ENCODE measurements around the gene DYRK1A. TPM values are rescaled to one million over a fixed set of nuclear protein-coding genes. Genes with fewer than 3 reads are reported as not detected.
A peak's percentile ranks its signal among the peaks of the same experiment; 100 is the strongest.

The DYRK1A gene
- total and polyA plus RNA-seq, 2 of the 13 experiments (the other 11 are each of a cell fraction or from before 2014, with no cell fraction given), result 24.6 to 34.2 TPM

DNA sequence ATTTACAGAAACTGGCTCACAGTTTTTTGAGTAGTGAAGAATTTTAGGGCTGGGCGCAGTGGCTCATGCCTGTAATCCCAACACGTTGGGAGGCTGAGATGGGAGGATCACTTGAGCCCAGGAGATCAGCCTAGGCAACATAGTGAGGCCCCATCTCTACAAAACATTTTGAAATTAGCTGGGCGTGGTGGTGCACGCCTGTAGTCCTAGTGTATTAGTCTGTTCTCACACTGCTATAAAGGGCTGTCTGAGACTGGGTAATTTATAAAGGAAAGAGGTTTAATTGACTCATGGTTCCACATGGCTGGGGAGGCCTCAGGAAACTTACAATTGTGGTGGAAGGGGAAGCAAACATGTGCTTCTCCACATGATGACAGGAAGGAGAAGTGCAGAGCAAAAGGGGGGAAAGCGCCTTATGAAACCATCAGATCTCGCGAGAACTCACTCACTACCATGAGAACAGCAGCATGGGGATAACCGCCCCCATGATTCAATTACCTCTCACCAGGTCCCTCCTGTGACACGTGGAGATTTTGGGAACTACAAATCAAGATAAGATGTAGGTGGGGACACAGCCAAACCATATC lies 24.4 kb upstream of the DYRK1A start:
- Histone ChIP-seq H3K4me2 (ENCODE audit: low read depth, low read length) (no peak overlapping the region), H3K4me1 (ENCODE audit: insufficient read depth, low read length) (peaks cover 16% of the 10 kb centered on the region), H3K79me2 (ENCODE audit: insufficient read depth, low read length) (no peaks in the 10 kb centered on the region), H3K27me3 (ENCODE audit: control insufficient read depth in 1 of 2, insufficient read depth in 2 of 2, low read length in 2 of 2) (no peaks in the 10 kb centered on the region; a peak in 1 of 5 replicates), H4K20me1 (ENCODE audit: insufficient read depth, low read length) (no peaks in the 10 kb centered on the region), H3K27ac (ENCODE audit: extremely low read length, insufficient read depth, low read length) (no peak overlapping the region), H3K9ac (ENCODE audit: insufficient read depth, low read depth, low read length) (no peak overlapping the region), H3K36me3 (replicated peaks in 1 of 2; ENCODE audit: control insufficient read depth in 1 of 2, insufficient read depth in 2 of 2, low read length in 2 of 2) (no peaks in the 10 kb centered on the region), H3K9me3 (ENCODE audit: low read length) (no peaks in the 10 kb centered on the region), H2AFZ (ENCODE audit: low read length) (no peak overlapping the region), H3K4me3 (replicated peaks in 1 of 3; ENCODE audit: insufficient read depth in 1 of 3, low read depth in 2 of 3, low read length in 3 of 3) (no peak overlapping the region)
- no TSS peak for BruUV-seq (replicated peaks)
- intact Hi-C loops (cut with micrococcal nuclease; ENCODE audit: unreplicated experiment) (no loop called here), in situ Hi-C loops (cut with HindIII; ENCODE audit: extremely low pct_ligation_motif_present, low pct_unique_long_range_greater_than_20kb) (no loop called here)
- no peak for TF ChIP-seq KLF15 (CRISPR knock-in tag; IDR thresholded peaks at IDR 0.05; ENCODE audit: borderline replicate concordance)
- TF ChIP-seq, protein P1, sequence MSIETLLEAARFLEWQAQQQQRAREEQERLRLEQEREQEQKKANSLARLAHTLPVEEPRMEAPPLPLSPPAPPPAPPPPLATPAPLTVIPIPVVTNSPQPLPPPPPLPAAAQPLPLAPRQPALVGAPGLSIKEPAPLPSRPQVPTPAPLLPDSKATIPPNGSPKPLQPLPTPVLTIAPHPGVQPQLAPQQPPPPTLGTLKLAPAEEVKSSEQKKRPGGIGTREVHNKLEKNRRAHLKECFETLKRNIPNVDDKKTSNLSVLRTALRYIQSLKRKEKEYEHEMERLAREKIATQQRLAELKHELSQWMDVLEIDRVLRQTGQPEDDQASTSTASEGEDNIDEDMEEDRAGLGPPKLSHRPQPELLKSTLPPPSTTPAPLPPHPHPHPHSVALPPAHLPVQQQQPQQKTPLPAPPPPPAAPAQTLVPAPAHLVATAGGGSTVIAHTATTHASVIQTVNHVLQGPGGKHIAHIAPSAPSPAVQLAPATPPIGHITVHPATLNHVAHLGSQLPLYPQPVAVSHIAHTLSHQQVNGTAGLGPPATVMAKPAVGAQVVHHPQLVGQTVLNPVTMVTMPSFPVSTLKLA (IDR thresholded peaks at IDR 0.05), result 0 out of 2 replicates have a peak, but pooled peaks have one; percentile 8
- no peak for TF ChIP-seq XRCC5 (optimal IDR thresholded peaks at IDR 0.05; ENCODE audit: low read length)
- TF ChIP-seq ZNF558 (CRISPR knock-in tag; IDR thresholded peaks at IDR 0.05; ENCODE audit: borderline replicate concordance), result no peak
- TF ChIP-seq, protein P2, sequence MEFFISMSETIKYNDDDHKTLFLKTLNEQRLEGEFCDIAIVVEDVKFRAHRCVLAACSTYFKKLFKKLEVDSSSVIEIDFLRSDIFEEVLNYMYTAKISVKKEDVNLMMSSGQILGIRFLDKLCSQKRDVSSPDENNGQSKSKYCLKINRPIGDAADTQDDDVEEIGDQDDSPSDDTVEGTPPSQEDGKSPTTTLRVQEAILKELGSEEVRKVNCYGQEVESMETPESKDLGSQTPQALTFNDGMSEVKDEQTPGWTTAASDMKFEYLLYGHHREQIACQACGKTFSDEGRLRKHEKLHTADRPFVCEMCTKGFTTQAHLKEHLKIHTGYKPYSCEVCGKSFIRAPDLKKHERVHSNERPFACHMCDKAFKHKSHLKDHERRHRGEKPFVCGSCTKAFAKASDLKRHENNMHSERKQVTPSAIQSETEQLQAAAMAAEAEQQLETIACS (CRISPR knock-in tag; IDR thresholded peaks at IDR 0.05), result no peak
- no peak for TF ChIP-seq KLF6 (CRISPR knock-in tag; IDR thresholded peaks at IDR 0.05)
- DNase-seq (ENCODE audit: low spot score) (no peak), FAIRE-seq (no peak), ATAC-seq (no peak)
- WGBS (ENCODE audit: low lambda C conversion rate), result 59% methylated on average over 9 of the region's 9 CpGs
- CTCF ChIA-PET (ENCODE audit: low intra/inter-chr PET ratio, low total read pairs), result no interaction called here
- POLR2A ChIA-PET, result no interaction called here
